Cerebellar cortex (tissue), 1 donor: ENCODE measurements around the gene RARRES1.
A peak's percentile ranks its signal among the peaks of the same experiment; 100 is the strongest.

Experiments used
- DNase-seq: peaks from one replicate; pipeline ENCODE4 v3.0.0-alpha.2; 2015; ENCODE audit warnings: low spot score

The RARRES1 gene

GRCh38 chr3:158735296-158736033, 3.2 kb upstream of the RARRES1 start:
- DNase-seq = no peak

GRCh38 chr3:158733656-158734055, 1.4 kb upstream of the RARRES1 start:
- no peak for DNase-seq

- peak; percentile 16 for DNase-seq
Measured at GRCh38 chr3:158732856-158733200, 571 bp upstream of the RARRES1 start.

- DNase-seq = no peak
Measured at GRCh38 chr3:158731486-158731885, 771 bp downstream of the RARRES1 start.

GRCh38 chr3:158728851-158729250, 3.4 kb downstream of the RARRES1 start:
- no peak for DNase-seq

GRCh38 chr3:158728061-158728377, 4.2 kb downstream of the RARRES1 start:
- no peak for DNase-seq

GRCh38 chr3:158727206-158728060, 4.8 kb downstream of the RARRES1 start:
- DNase-seq = peak; percentile 83

- no peak for DNase-seq
Measured at GRCh38 chr3:158725348-158726011, 6.8 kb downstream of the RARRES1 start.

- no peak for DNase-seq
Measured at GRCh38 chr3:158723991-158724390, 8.3 kb downstream of the RARRES1 start.

- no peak for DNase-seq
Measured at GRCh38 chr3:158722108-158722507, 10.1 kb downstream of the RARRES1 start.

GRCh38 chr3:158718490-158719170, 13.6 kb downstream of the RARRES1 start:
- peak; percentile 46 for DNase-seq

GRCh38 chr3:158717576-158717975, 14.7 kb downstream of the RARRES1 start:
- peak; percentile 90 for DNase-seq

- no peak for DNase-seq
Measured at GRCh38 chr3:158713094-158713499, 19.2 kb downstream of the RARRES1 start.

GRCh38 chr3:158712443-158712842, 19.8 kb downstream of the RARRES1 start:
- DNase-seq = no peak

GRCh38 chr3:158711886-158712285, 20.4 kb downstream of the RARRES1 start:
- DNase-seq = no peak

- DNase-seq = no peak
Measured at GRCh38 chr3:158710601-158711000, 21.7 kb downstream of the RARRES1 start.

- DNase-seq = no peak
Measured at GRCh38 chr3:158709666-158710083, 22.6 kb downstream of the RARRES1 start.

- DNase-seq = no peak
Measured at GRCh38 chr3:158703566-158703965, 28.7 kb downstream of the RARRES1 start.

GRCh38 chr3:158702815-158703481, 29.3 kb downstream of the RARRES1 start:
- DNase-seq = no peak

GRCh38 chr3:158701420-158702065, 30.7 kb downstream of the RARRES1 start:
- DNase-seq = no peak

GRCh38 chr3:158700559-158700958, 31.7 kb downstream of the RARRES1 start:
- DNase-seq = peak; percentile 22
